Endothelial cell of umbilical vein (primary cell): Measurements from ENCODE around the gene MRPS35. TPM values are rescaled to one million over a fixed set of nuclear protein-coding genes. Genes with fewer than 3 reads are reported as not detected.

Experiments
- BruUV-seq: library from RNA; stranded (reverse); fragments of 400-500 nt; replicated peaks from 2 replicates; lab custom pipeline; 2021; lab: Mats Ljungman, UMichigan
- CTCF ChIA-PET: fragments of 300-600, 350-600 bp; sonication (Branson Sonifier 250); formaldehyde crosslinking; loops from one replicate; lab custom pipeline; 2021; ENCODE audit warnings: antibody characterized with exemption, inconsistent platforms; lab: Charles Lee
- POLR2A ChIA-PET: fragments of 300-600, 350-600 bp; sonication (Branson Sonifier 250); formaldehyde crosslinking; loops from one replicate; lab custom pipeline; 2021; ENCODE audit warnings: antibody characterized with exemption, inconsistent platforms; lab: Charles Lee
- DNase-seq: peaks from one replicate; pipeline ENCODE4 v3.0.0-alpha.2; 2011; ENCODE audit warnings: low read depth, low spot score
- FAIRE-seq: peaks from 2 replicates; lab custom pipeline; 2011; peaks lifted over from hg19 to GRCh38; lab: Jason Lieb, UNC
- H2AFZ ChIP-seq: 2 replicates; pipeline ENCODE4 v1.6.0; 2012; ENCODE audit warnings: low read depth, low read length, control low read depth, inconsistent platforms
- H3K27ac ChIP-seq: 2 replicates; pipeline ENCODE4 v1.5.1; 2011; ENCODE audit warnings: low read depth, mild to moderate bottlenecking, control low read depth, low read length, moderate library complexity; ENCODE audit not compliant: insufficient read depth
- H3K27me3 ChIP-seq, 2 experiments: 2 replicates each; pipeline versions ENCODE4 v1.6.0 to v1.6.1; 2011; ENCODE audit warnings: low read length in 2 of 2, mixed read lengths in 1 of 2; ENCODE audit not compliant: control insufficient read depth in 2 of 2, insufficient read depth in 2 of 2
- H3K36me3 ChIP-seq, 2 experiments: 2 replicates in 1 of 2; 3 replicates in 1 of 2; pipeline ENCODE4 v1.5.1; 2011; ENCODE audit warnings: low read length in 2 of 2, mild to moderate bottlenecking in 1 of 2, moderate library complexity in 1 of 2; ENCODE audit not compliant: control insufficient read depth in 2 of 2, insufficient read depth in 2 of 2; ENCODE audit errors: extremely low read depth in 1 of 2
- H3K4me1 ChIP-seq: 3 replicates; pipeline ENCODE4 v1.5.1; 2011; ENCODE audit warnings: mild to moderate bottlenecking, low read length; ENCODE audit not compliant: control insufficient read depth, insufficient read depth; ENCODE audit errors: extremely low read depth
- H3K4me2 ChIP-seq: 2 replicates; pipeline ENCODE4 v1.6.1; 2011; ENCODE audit warnings: low read length, control low read depth, mixed read lengths; ENCODE audit not compliant: insufficient read depth
- H3K4me3 ChIP-seq, 3 experiments: fragments of 200-600 bp in 1 of 3; sonication (generic), shearing (Covaris generic) in 1 of 3; replicated peaks in 1 of 3; 2 replicates each; pipeline ENCODE4 v1.5.1; 2011 to 2016; ENCODE audit warnings: control low read depth in 3 of 3, low read length in 3 of 3, mild to moderate bottlenecking in 2 of 3, inconsistent platforms in 1 of 3, low read depth in 1 of 3, moderate library complexity in 1 of 3; ENCODE audit not compliant: insufficient read depth in 1 of 3
- H3K79me2 ChIP-seq: 2 replicates; pipeline ENCODE4 v1.6.0; 2012; ENCODE audit warnings: low read length, inconsistent platforms; ENCODE audit not compliant: control insufficient read depth, insufficient read depth
- H3K9ac ChIP-seq: replicated peaks from 2 replicates; pipeline ENCODE3; 2011; ENCODE audit warnings: low read length, control low read depth; ENCODE audit not compliant: insufficient read depth; ENCODE audit errors: extremely low read depth
- H3K9me1 ChIP-seq: replicated peaks from 3 replicates; pipeline ENCODE4 v1.6.0; 2011; ENCODE audit warnings: mild to moderate bottlenecking, low read length; ENCODE audit not compliant: control insufficient read depth, insufficient read depth; ENCODE audit errors: extremely low read depth
- H3K9me3 ChIP-seq: replicated peaks from 2 replicates; pipeline ENCODE4 v1.5.1; 2012; ENCODE audit warnings: low read length, inconsistent platforms; ENCODE audit not compliant: control insufficient read depth, insufficient read depth
- H4K20me1 ChIP-seq: replicated peaks from 2 replicates; pipeline ENCODE3; 2011; ENCODE audit warnings: mild to moderate bottlenecking, low read length; ENCODE audit not compliant: control insufficient read depth, insufficient read depth; ENCODE audit errors: extremely low read depth
- EZH2 ChIP-seq: IDR thresholded peaks from 2 replicates; pipeline ENCODE4 v1.6.1; 2012; ENCODE audit warnings: borderline replicate concordance, low read depth, mild to moderate bottlenecking, moderate library complexity, low read length, inconsistent platforms; ENCODE audit not compliant: severe bottlenecking
- FOS ChIP-seq: IDR thresholded peaks from 2 replicates; pipeline ENCODE4 v1.6.1; 2011; ENCODE audit warnings: mild to moderate bottlenecking, low read length, moderate library complexity, borderline replicate concordance; ENCODE audit not compliant: insufficient read depth
- GATA2 ChIP-seq: IDR thresholded peaks from 2 replicates; pipeline ENCODE4 v1.7.0; 2011; ENCODE audit warnings: low read depth, mild to moderate bottlenecking, moderate library complexity, mixed read lengths, low read length; ENCODE audit not compliant: insufficient read length, insufficient read depth
- JUN ChIP-seq: IDR thresholded peaks from 2 replicates; pipeline ENCODE4 v1.6.1; 2011; ENCODE audit warnings: borderline replicate concordance, low read depth; ENCODE audit not compliant: insufficient read length, insufficient read depth
- MYC ChIP-seq: IDR thresholded peaks from one replicate; pipeline ENCODE4 v1.6.1; 2011; ENCODE audit warnings: mild to moderate bottlenecking, low read depth, low read length
- POLR2A ChIP-seq: IDR thresholded peaks from 2 replicates; pipeline ENCODE4 v1.6.1; 2012; ENCODE audit warnings: low read depth, mild to moderate bottlenecking, control low read depth, low read length
- POLR2AphosphoS5 ChIP-seq: IDR thresholded peaks from 2 replicates; pipeline ENCODE4 v1.6.1; 2012; ENCODE audit warnings: low read depth, mild to moderate bottlenecking, control low read depth, low read length, moderate library complexity; ENCODE audit not compliant: insufficient read depth
- dilution Hi-C: fragments of 300-500 bp; cut with MboI; formaldehyde crosslinking; loops from one replicate; pipeline ENCODE4 v1.15.0; 2019; ENCODE audit warnings: low sequenced_read_pairs; ENCODE audit not compliant: extremely low pct_ligation_motif_present
- intact Hi-C: fragments of 100-400 bp; cut with micrococcal nuclease; formaldehyde crosslinking; loops from one replicate; pipeline ENCODE4 v1.10.0; 2022
- polyA plus RNA-seq, 4 experiments: library from polyadenylated mRNA; depleted of rRNA in 3 of 4; stranded (reverse) in 3 of 4; unstranded in 1 of 4; fragments of >200 nt; gene quantifications; 2 replicates each; pipeline versions ENCODE4 v1.2.1 to v1.2.3, GENCODE V29; 2011 to 2012; ENCODE audit warnings: missing spikeins in 1 of 4
- total RNA-seq: library from RNA; stranded (reverse); gene quantifications from 2 replicates; pipeline ENCODE4 v1.2.3, GENCODE V29; 2021
- TF ChIP-seq, protein P1 (sequence below), 2 donors: IDR thresholded peaks; 1 replicate in 1 of 2; 2 replicates in 1 of 2; pipeline ENCODE4 v1.5.1; 2011; ENCODE audit warnings: low read length in 2 of 2, mild to moderate bottlenecking in 2 of 2, moderate library complexity in 2 of 2, control low read depth in 1 of 2, inconsistent platforms in 1 of 2, low read depth in 1 of 2; ENCODE audit not compliant: insufficient read depth in 1 of 2; ENCODE audit errors: extremely low read depth in 1 of 2
- TF ChIP-seq, protein P2 (sequence below): IDR thresholded peaks from 2 replicates; pipeline ENCODE4 v1.6.1; 2011; ENCODE audit not compliant: insufficient read depth, insufficient read length

Gene MRPS35
- total and polyA plus RNA-seq, 2 donors (not counting 3 experiments of a cell fraction or from before 2014, with no cell fraction given) = 22.7 to 38.6 TPM

DNA sequence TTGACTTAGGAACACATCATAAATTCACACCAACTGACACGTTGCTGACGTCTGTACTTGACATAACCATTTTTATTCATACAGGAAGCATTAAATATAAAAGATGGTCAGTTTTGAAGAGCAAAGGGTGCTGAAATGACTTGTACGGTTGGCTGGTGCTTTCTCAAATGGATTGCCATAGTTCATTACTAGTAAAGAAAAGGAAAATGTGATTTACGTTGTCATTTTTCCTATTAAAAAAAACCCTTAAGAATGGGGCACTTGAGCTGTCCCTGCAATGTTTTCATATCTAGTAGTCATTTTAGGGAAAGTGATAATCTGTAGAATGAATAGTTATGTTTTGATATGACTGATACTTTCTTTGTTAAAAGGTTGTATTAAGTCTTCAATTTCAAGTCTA, 91.9 kb downstream of the MRPS35 start:
- no peaks in the 10 kb centered on the region for H3K9me1 ChIP-seq
- BruUV-seq = no TSS peak

More for the DNA sequence above, 91.9 kb downstream of the MRPS35 start:
- POLR2A ChIA-PET = no interaction called here
- CTCF ChIA-PET = no interaction called here
- no peak for DNase-seq
- Histone ChIP-seq H3K27me3 (peaks cover 0 to 3% of the 10 kb centered on the region in 2 experiments), H3K36me3 (peaks cover 0 to 3% of the 10 kb centered on the region in 2 experiments), H3K4me1 (no peaks in the 10 kb centered on the region), H3K79me2 (no peaks in the 10 kb centered on the region), H4K20me1 (no peaks in the 10 kb centered on the region), H3K9me3 (no peaks in the 10 kb centered on the region), H3K4me3 (no peak overlapping the region), H3K27ac (no peak overlapping the region), H3K9ac (no peak overlapping the region), H3K4me2 (no peak overlapping the region), H2AFZ (no peak overlapping the region)
- dilution Hi-C loops (no loop called here), intact Hi-C loops (no loop called here)
- TF ChIP-seq MYC (no peak), GATA2 (no peak), POLR2AphosphoS5 (no peak), FOS (no peak), JUN (no peak), EZH2 (no peak), POLR2A (no peak)
- TF ChIP-seq, protein P1, sequence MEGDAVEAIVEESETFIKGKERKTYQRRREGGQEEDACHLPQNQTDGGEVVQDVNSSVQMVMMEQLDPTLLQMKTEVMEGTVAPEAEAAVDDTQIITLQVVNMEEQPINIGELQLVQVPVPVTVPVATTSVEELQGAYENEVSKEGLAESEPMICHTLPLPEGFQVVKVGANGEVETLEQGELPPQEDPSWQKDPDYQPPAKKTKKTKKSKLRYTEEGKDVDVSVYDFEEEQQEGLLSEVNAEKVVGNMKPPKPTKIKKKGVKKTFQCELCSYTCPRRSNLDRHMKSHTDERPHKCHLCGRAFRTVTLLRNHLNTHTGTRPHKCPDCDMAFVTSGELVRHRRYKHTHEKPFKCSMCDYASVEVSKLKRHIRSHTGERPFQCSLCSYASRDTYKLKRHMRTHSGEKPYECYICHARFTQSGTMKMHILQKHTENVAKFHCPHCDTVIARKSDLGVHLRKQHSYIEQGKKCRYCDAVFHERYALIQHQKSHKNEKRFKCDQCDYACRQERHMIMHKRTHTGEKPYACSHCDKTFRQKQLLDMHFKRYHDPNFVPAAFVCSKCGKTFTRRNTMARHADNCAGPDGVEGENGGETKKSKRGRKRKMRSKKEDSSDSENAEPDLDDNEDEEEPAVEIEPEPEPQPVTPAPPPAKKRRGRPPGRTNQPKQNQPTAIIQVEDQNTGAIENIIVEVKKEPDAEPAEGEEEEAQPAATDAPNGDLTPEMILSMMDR (IDR thresholded peaks at IDR 0.05; ENCODE audit: extremely low read depth in 1 of 2, insufficient read depth in 1 of 2, low read depth in 1 of 2, low read length in 2 of 2) = no peak
- TF ChIP-seq, protein P2, sequence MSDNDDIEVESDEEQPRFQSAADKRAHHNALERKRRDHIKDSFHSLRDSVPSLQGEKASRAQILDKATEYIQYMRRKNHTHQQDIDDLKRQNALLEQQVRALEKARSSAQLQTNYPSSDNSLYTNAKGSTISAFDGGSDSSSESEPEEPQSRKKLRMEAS = no peak
- FAIRE-seq = no peak
